Ishikawa (cell line): ENCODE measurements around the gene FYB2.

Experiments used
- CEBPB ChIP-seq: IDR thresholded peaks from 2 replicates; pipeline ENCODE4 v1.6.1; 2012
- CREB1 ChIP-seq: IDR thresholded peaks from 2 replicates; pipeline ENCODE4 v1.6.1; 2012; ENCODE audit warnings: low read depth
- EGR1 ChIP-seq: IDR thresholded peaks from 2 replicates; pipeline ENCODE4 v1.6.1; 2012
- EP300 ChIP-seq: IDR thresholded peaks from 2 replicates; pipeline ENCODE4 v1.6.1; 2012; ENCODE audit warnings: borderline replicate concordance
- FOXM1 ChIP-seq: IDR thresholded peaks from 2 replicates; pipeline ENCODE4 v1.6.1; 2012; ENCODE audit warnings: low read depth, borderline replicate concordance
- MAX ChIP-seq: IDR thresholded peaks from 2 replicates; pipeline ENCODE4 v1.6.1; 2012
- NFIC ChIP-seq: IDR thresholded peaks from 2 replicates; pipeline ENCODE4 v1.6.1; 2012
- RAD21 ChIP-seq: IDR thresholded peaks from 2 replicates; pipeline ENCODE4 v1.6.1; 2012; ENCODE audit warnings: low read depth
- TAF1 ChIP-seq: IDR thresholded peaks from 2 replicates; pipeline ENCODE4 v1.6.1; 2012; ENCODE audit warnings: low read depth, mild to moderate bottlenecking
- TCF12 ChIP-seq: IDR thresholded peaks from 2 replicates; pipeline ENCODE4 v1.6.1; 2012; ENCODE audit warnings: low read depth
- TEAD4 ChIP-seq: IDR thresholded peaks from 2 replicates; pipeline ENCODE4 v1.6.1; 2012
- USF1 ChIP-seq: IDR thresholded peaks from 2 replicates; pipeline ENCODE4 v1.6.1; 2012
- YY1 ChIP-seq: IDR thresholded peaks from 2 replicates; pipeline ENCODE4 v1.6.1; 2012; ENCODE audit warnings: low read depth
- ZBTB7A ChIP-seq: IDR thresholded peaks from 2 replicates; pipeline ENCODE4 v1.6.1; 2012; ENCODE audit warnings: low read depth
- TF ChIP-seq, protein P1 (sequence below): IDR thresholded peaks from 2 replicates; pipeline ENCODE4 v1.6.1; 2012; ENCODE audit warnings: low read depth, mild to moderate bottlenecking

The FYB2 gene

DNA sequence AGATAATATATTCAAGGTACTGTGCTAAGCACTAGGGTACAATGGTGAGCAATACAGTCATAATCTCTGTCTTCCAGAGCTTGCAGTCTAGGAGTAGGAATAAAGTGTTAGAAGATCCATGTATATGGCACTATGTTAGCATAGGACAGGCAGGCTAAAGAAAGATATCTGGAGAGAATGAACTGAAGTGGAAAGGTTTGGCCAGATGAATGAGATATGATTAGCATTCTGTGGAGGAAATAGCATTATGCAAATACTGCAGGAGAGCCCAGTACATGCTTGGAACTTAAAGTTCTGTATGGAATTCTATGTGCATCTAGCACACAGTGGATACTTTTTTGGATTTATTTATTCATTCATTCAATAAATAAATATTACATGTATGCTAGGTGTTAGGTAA, 40.1 kb upstream of the FYB2 start:
- TF ChIP-seq TAF1 = no peak
- TF ChIP-seq TEAD4 = no peak
- TF ChIP-seq TCF12 = no peak
- TF ChIP-seq NFIC = no peak
- no peak for TF ChIP-seq FOXM1
- no peak for TF ChIP-seq RAD21
- no peak for TF ChIP-seq CREB1
- TF ChIP-seq CEBPB = no peak
- TF ChIP-seq, protein P1, sequence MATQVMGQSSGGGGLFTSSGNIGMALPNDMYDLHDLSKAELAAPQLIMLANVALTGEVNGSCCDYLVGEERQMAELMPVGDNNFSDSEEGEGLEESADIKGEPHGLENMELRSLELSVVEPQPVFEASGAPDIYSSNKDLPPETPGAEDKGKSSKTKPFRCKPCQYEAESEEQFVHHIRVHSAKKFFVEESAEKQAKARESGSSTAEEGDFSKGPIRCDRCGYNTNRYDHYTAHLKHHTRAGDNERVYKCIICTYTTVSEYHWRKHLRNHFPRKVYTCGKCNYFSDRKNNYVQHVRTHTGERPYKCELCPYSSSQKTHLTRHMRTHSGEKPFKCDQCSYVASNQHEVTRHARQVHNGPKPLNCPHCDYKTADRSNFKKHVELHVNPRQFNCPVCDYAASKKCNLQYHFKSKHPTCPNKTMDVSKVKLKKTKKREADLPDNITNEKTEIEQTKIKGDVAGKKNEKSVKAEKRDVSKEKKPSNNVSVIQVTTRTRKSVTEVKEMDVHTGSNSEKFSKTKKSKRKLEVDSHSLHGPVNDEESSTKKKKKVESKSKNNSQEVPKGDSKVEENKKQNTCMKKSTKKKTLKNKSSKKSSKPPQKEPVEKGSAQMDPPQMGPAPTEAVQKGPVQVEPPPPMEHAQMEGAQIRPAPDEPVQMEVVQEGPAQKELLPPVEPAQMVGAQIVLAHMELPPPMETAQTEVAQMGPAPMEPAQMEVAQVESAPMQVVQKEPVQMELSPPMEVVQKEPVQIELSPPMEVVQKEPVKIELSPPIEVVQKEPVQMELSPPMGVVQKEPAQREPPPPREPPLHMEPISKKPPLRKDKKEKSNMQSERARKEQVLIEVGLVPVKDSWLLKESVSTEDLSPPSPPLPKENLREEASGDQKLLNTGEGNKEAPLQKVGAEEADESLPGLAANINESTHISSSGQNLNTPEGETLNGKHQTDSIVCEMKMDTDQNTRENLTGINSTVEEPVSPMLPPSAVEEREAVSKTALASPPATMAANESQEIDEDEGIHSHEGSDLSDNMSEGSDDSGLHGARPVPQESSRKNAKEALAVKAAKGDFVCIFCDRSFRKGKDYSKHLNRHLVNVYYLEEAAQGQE = no peak

GRCh38 chr1:56856186-56856585, 37.0 kb upstream of the FYB2 start:
- TF ChIP-seq ZBTB7A (no peak), MAX (no peak), RAD21 (no peak), TEAD4 (no peak), FOXM1 (no peak), EGR1 (no peak), YY1 (no peak), CEBPB (no peak)

GRCh38 chr1:56855190-56855589, 36.0 kb upstream of the FYB2 start:
- TF ChIP-seq ZBTB7A (no peak), NFIC (no peak), MAX (no peak), TEAD4 (no peak), FOXM1 (no peak), TAF1 (no peak), EP300 (no peak), EGR1 (no peak), CREB1 (no peak), CEBPB (no peak), USF1 (no peak), YY1 (no peak)
- TF ChIP-seq, protein P1 = no peak

DNA sequence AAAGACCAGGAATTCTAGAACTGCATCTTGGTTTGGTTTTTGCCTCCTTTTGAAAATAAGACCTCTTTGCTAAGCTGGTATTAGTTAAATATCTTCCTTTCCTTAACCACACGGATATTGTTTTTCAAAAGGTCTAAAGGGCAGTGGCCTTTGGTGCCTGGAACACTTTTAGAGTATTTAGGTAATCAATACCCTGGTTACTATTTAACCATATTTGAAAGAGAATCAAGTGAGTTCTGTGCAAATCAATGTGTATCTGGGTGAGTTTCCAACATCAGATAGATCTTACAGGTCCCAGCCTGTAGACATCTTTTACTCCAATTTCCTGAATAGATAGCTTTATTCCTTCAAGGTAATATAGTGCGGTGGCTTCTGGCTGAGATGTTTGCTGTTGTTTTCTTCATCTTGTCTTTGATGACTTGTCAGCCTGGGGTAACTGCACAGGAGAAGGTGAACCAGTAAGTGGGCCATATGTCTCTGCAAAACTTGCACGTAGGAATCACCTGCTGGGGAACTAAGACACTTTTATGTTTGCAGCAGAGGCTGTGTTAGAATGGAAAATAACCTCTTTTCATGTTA, 35.4 kb upstream of the FYB2 start, which contains the start of gene C8A:
Gene C8A, plus strand, starts transcription at position 277 of the 579 bp plus-strand sequence. Its CDS starts 105 bp downstream, at position 382.
- no peak for TF ChIP-seq TAF1
- no peak for TF ChIP-seq RAD21

GRCh38 chr1:56852476-56852875, 33.3 kb upstream of the FYB2 start:
- no peak for TF ChIP-seq FOXM1
- no peak for TF ChIP-seq TAF1
- no peak for TF ChIP-seq RAD21
- TF ChIP-seq ZBTB7A = no peak

DNA sequence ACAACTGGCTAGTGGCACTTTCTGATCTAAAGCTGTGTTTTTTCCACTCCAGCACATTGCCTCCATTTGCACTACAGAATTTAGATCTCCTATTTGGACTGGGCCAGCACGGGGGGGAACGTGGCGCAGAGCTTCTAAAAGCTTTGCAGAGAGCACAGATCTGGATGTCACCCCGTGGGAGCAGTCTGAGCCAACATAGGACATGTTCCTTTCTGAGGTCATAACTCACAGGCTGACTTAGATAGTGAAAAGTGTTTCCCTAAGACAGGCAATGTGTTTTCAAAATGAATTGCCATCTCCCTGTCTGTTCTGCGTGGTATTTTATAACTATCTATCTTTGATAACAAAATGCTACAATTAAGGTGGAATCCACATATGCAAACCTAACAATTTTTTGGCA, 31.7 kb upstream of the FYB2 start:
- TF ChIP-seq USF1 = no peak
- TF ChIP-seq TEAD4 = no peak
- no peak for TF ChIP-seq EGR1
- TF ChIP-seq NFIC = no peak
- no peak for TF ChIP-seq EP300
- no peak for TF ChIP-seq RAD21
- TF ChIP-seq FOXM1 = no peak
- no peak for TF ChIP-seq YY1
- no peak for TF ChIP-seq MAX
- no peak for TF ChIP-seq ZBTB7A
- no peak for TF ChIP-seq CREB1
- TF ChIP-seq, protein P1 = no peak
- TF ChIP-seq TAF1 = no peak
- no peak for TF ChIP-seq TCF12
- no peak for TF ChIP-seq CEBPB
